HepG2 (cell line): ENCODE data around the gene CLEC16A. TPM values are rescaled to one million over a fixed set of nuclear protein-coding genes. Genes with fewer than 3 reads are reported as not detected.

Source experiments
- ATAC-seq: fragments of 200-7000 bp; cut with Tn5 transposase; 3 replicates; pipeline ENCODE4 v1.9.1; 2020; ENCODE audit warnings: mild to moderate bottlenecking, moderate library complexity
- BruUV-seq: library from RNA; stranded (reverse); fragments of 400-500 nt; replicated peaks from 2 replicates; lab custom pipeline; 2021; lab: Mats Ljungman, UMichigan
- CTCF ChIA-PET: fragments of 300-600 bp; formaldehyde crosslinking; extraction: SDS; loops from one replicate; lab custom pipeline; 2021; ENCODE audit warnings: low total read pairs, inconsistent platforms, low intra/inter-chr PET ratio; lab: Yijun Ruan, JAX
- POLR2A ChIA-PET: fragments of 350-600 bp; sonication (Branson Sonifier 250); formaldehyde crosslinking; loops from one replicate; lab custom pipeline; 2020; ENCODE audit warnings: antibody characterized with exemption, inconsistent platforms; lab: Yijun Ruan, JAX
- DNase-seq: peaks from one replicate; pipeline ENCODE4 v3.0.0-alpha.2; 2015; ENCODE audit warnings: low spot score
- FAIRE-seq: peaks from 3 replicates; lab custom pipeline; 2011; peaks lifted over from hg19 to GRCh38; lab: Jason Lieb, UNC
- H2AFZ ChIP-seq: one replicate; pipeline ENCODE4 v1.6.1; 2011; ENCODE audit warnings: low read length, inconsistent platforms
- H3K27ac ChIP-seq: fragments of 300-600 bp; 3 replicates; pipeline ENCODE4 v1.8.0; 2011; ENCODE audit warnings: mixed run types, mild to moderate bottlenecking, mixed read lengths, low read length, inconsistent platforms; ENCODE audit not compliant: insufficient read depth; ENCODE audit errors: extremely low read length
- H3K27me3 ChIP-seq, 2 experiments: fragments of 200-600 bp in 1 of 2; 2 replicates in 1 of 2; 3 replicates in 1 of 2; pipeline versions ENCODE4 v1.6.0 to v1.8.0; 2011; ENCODE audit warnings: low read length in 2 of 2, mild to moderate bottlenecking in 2 of 2, moderate library complexity in 2 of 2, inconsistent platforms in 1 of 2; ENCODE audit not compliant: insufficient read depth in 2 of 2, control insufficient read depth in 1 of 2
- H3K36me3 ChIP-seq, 2 experiments: fragments of 200-600 bp in 1 of 2; replicated peaks in 1 of 2; 2 replicates in 1 of 2; 3 replicates in 1 of 2; pipeline versions ENCODE4 v1.5.1 to v1.8.0; 2011; ENCODE audit warnings: low read length in 2 of 2, inconsistent platforms in 1 of 2; ENCODE audit not compliant: insufficient read depth in 2 of 2, control insufficient read depth in 1 of 2
- H3K4me1 ChIP-seq: 2 replicates; pipeline ENCODE4 v1.5.1; 2012; ENCODE audit warnings: low read length, inconsistent platforms; ENCODE audit not compliant: insufficient read depth
- H3K4me2 ChIP-seq: 2 replicates; pipeline ENCODE4 v1.6.0; 2011; ENCODE audit warnings: low read depth, low read length, inconsistent platforms
- H3K4me3 ChIP-seq, 3 experiments: fragments of 200-600 bp in 1 of 3; sonication (generic), shearing (Covaris generic) in 1 of 3; replicated peaks in 1 of 3; 2 replicates each; pipeline ENCODE4 v1.5.1; 2011 to 2016; ENCODE audit warnings: low read length in 3 of 3, inconsistent platforms in 2 of 3, low read depth in 2 of 3, mild to moderate bottlenecking in 2 of 3, control low read depth in 1 of 3, mixed read lengths in 1 of 3; ENCODE audit not compliant: insufficient read depth in 1 of 3
- H3K79me2 ChIP-seq: one replicate; pipeline ENCODE4 v1.6.1; 2011; ENCODE audit warnings: low read length, inconsistent platforms; ENCODE audit not compliant: insufficient read depth
- H3K9ac ChIP-seq: 2 replicates; pipeline ENCODE4 v1.6.0; 2011; ENCODE audit warnings: mild to moderate bottlenecking, low read depth, low read length, inconsistent platforms; ENCODE audit not compliant: insufficient read depth
- H3K9me3 ChIP-seq: 2 replicates; pipeline ENCODE4 v1.5.1; 2012; ENCODE audit warnings: mild to moderate bottlenecking, low read length
- H4K20me1 ChIP-seq: 2 replicates; pipeline ENCODE4 v1.6.0; 2011; ENCODE audit warnings: inconsistent platforms, mild to moderate bottlenecking, low read length, moderate library complexity; ENCODE audit not compliant: insufficient read depth
- FOXA1 ChIP-seq, 2 experiments: fragments of 450-650 bp in 1 of 2; sonication (generic) in 1 of 2; formaldehyde crosslinking in 1 of 2; IDR thresholded peaks; 2 replicates each; pipeline versions ENCODE4 v1.4.0 to v1.6.1; 2016 to 2020; ENCODE audit warnings: missing genetic modification reagents in 1 of 2
- HNRNPK ChIP-seq: fragments of 200-400 bp; formaldehyde crosslinking; IDR thresholded peaks from 2 replicates; pipeline ENCODE4 v1.6.1; 2018; ENCODE audit warnings: low read length, low read depth, moderate library complexity, mild to moderate bottlenecking; ENCODE audit not compliant: poor library complexity, severe bottlenecking
- PAWR ChIP-seq: sonication (generic); formaldehyde crosslinking; IDR thresholded peaks from 2 replicates; pipeline ENCODE4 v1.4.0; 2020; ENCODE audit warnings: missing genetic modification reagents, mild to moderate bottlenecking, borderline replicate concordance
- POGZ ChIP-seq: sonication (generic); formaldehyde crosslinking; IDR thresholded peaks from 2 replicates; pipeline ENCODE4 v1.4.0; 2020; ENCODE audit warnings: mild to moderate bottlenecking, missing genetic modification reagents
- RNF219 ChIP-seq: sonication (generic); formaldehyde crosslinking; IDR thresholded peaks from 2 replicates; pipeline ENCODE4 v1.5.0; 2020; ENCODE audit warnings: mild to moderate bottlenecking, missing genetic modification reagents
- ZNF253 ChIP-seq: sonication (generic); formaldehyde crosslinking; IDR thresholded peaks from 2 replicates; pipeline ENCODE4 v1.8.0; 2022; ENCODE audit warnings: mild to moderate bottlenecking, missing genetic modification reagents, borderline replicate concordance
- ZNF629 ChIP-seq: sonication (generic); formaldehyde crosslinking; conservative IDR thresholded peaks from 2 replicates; pipeline ENCODE4 v1.5.0; 2020; ENCODE audit warnings: missing genetic modification reagents
- whole genome bisulfite sequencing: methylation state at CpG from one replicate; pipeline ENCODE4 v1.1.6; 2017; ENCODE audit warnings: low lambda C conversion rate; 5-methylcytosine and 5-hydroxymethylcytosine counted together
- in situ Hi-C: cut with HindIII; loops from 2 replicates; pipeline ENCODE4 v1.10.0; 2017; ENCODE audit warnings: low pct_unique_long_range_greater_than_20kb; ENCODE audit not compliant: extremely low pct_ligation_motif_present
- intact Hi-C: fragments of 100-400 bp; cut with micrococcal nuclease; formaldehyde crosslinking; loops from one replicate; pipeline ENCODE4 v1.10.0; 2022; ENCODE audit not compliant: unreplicated experiment
- polyA plus RNA-seq, 8 experiments: library from polyadenylated mRNA; depleted of rRNA in 3 of 8; stranded (reverse) in 7 of 8; unstranded in 1 of 8; fragments of >200 nt; fragmentation: Illumina TruSeq in 4 of 8; extraction: Trizol in 4 of 8; gene quantifications; 2 replicates each; pipeline versions ENCODE4 v1.2.1 to v1.2.3, GENCODE V29; 2011 to 2016; ENCODE audit warnings: low read depth in 4 of 8, missing spikeins in 1 of 8, mixed read lengths in 1 of 8; ENCODE audit not compliant: insufficient read depth in 1 of 8
- total RNA-seq, 5 experiments: library from RNA; depleted of rRNA; stranded (reverse); fragments of >200 nt; fragmentation: Illumina TruSeq; extraction: Trizol; gene quantifications; 2 replicates each; pipeline ENCODE4 v1.2.3, GENCODE V29; 2016; ENCODE audit warnings: low read depth in 1 of 5

CLEC16A gene
- total and polyA plus RNA-seq, 2 of the 13 experiments (the other 11 are each of a cell fraction or from before 2014, with no cell fraction given), result 8.5 to 10.3 TPM

DNA sequence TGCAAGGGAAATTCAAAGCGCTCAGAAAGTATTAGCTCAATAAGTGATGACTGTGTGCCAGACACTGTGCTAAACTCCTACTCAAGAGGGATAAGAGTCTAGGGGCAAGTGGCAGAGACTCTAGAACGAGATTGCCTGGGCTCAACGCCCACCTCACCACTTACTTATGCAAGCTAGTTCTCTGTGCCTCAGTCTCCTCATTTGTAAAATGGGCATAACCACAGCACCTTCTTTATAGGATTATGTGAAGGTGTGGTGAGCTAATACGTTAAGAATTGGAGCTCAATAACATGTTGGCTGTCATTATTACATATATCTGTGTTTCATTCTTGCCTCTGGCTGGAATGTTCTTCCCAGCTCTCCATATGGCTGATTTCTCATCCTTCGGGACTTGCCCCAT is 17.5 kb upstream of the CLEC16A start:
- ATAC-seq (no peak), FAIRE-seq (no peak), DNase-seq (no peak)
- no peaks in the 10 kb centered on the region for H3K9me3 ChIP-seq
- no peak overlapping the region for H3K27ac ChIP-seq
- TF ChIP-seq POGZ (CRISPR knock-in tag), result no peak
- TF ChIP-seq ZNF629, result peak; percentile 85
- TF ChIP-seq HNRNPK, result no peak
- no peak for TF ChIP-seq ZNF253 (CRISPR knock-in tag)
- TF ChIP-seq PAWR (CRISPR knock-in tag), result no peak
- no peak for TF ChIP-seq RNF219
- TF ChIP-seq FOXA1 (IDR thresholded peaks at IDR 0.05), result no peak
- no peak for TF ChIP-seq FOXA1 (CRISPR knock-in tag; IDR thresholded peaks at IDR 0.05)
- no peak overlapping the region for H2AFZ ChIP-seq
- H3K9ac ChIP-seq, result no peak overlapping the region
- peaks cover 28% of the 10 kb centered on the region for H3K4me1 ChIP-seq
- in situ Hi-C loops (no loop called here), intact Hi-C loops (no loop called here)
- POLR2A ChIA-PET, result interaction anchor here (1.2 to 1.5 kb wide), 3 partner anchors 14 to 18 kb away, joined by 3 to 6 read pairs (median 4); partner anchors contain the start of gene DEXI
- no peak overlapping the region for H3K4me2 ChIP-seq
- 99% methylated on average over 5 of the region's 5 CpGs for WGBS
- peaks cover 19 to 49% of the 10 kb centered on the region in 2 experiments for H3K36me3 ChIP-seq
- no peaks in the 10 kb centered on the region for H3K79me2 ChIP-seq
- BruUV-seq, result no TSS peak
- H4K20me1 ChIP-seq, result no peaks in the 10 kb centered on the region
- H3K27me3 ChIP-seq, result no peaks in the 10 kb centered on the region
- CTCF ChIA-PET, result no interaction called here
- H3K4me3 ChIP-seq, result no peak overlapping the region
